Endodermal cell (in vitro differentiated cells): ENCODE data around the gene TFEB. TPM values are rescaled to one million over a fixed set of nuclear protein-coding genes. Genes with fewer than 3 reads are reported as not detected.

ENCODE experiments used
- DNase-seq: peaks from one replicate; pipeline ENCODE4 v3.0.0-alpha.2; 2017
- H3K27ac ChIP-seq: 2 replicates; pipeline ENCODE4 v1.5.1; 2013; ENCODE audit warnings: mild to moderate bottlenecking, low read depth, low read length, moderate library complexity
- H3K27me3 ChIP-seq: 2 replicates; pipeline ENCODE4 v1.6.1; 2013; ENCODE audit warnings: mild to moderate bottlenecking, low read length, moderate library complexity; ENCODE audit not compliant: insufficient read depth, control insufficient read depth, poor library complexity, severe bottlenecking
- H3K36me3 ChIP-seq: 2 replicates; pipeline ENCODE4 v1.7.0; 2013; ENCODE audit warnings: mild to moderate bottlenecking, low read length, moderate library complexity; ENCODE audit not compliant: control insufficient read depth, insufficient read depth
- H3K4me1 ChIP-seq: one replicate; pipeline ENCODE4 v1.7.0; 2013; ENCODE audit warnings: low read length; ENCODE audit not compliant: control insufficient read depth, insufficient read depth
- H3K4me3 ChIP-seq: 2 replicates; pipeline ENCODE4 v1.5.1; 2013; ENCODE audit warnings: mild to moderate bottlenecking, low read length, moderate library complexity
- H3K9ac ChIP-seq: 2 replicates; pipeline ENCODE4 v1.6.1; 2013; ENCODE audit warnings: mild to moderate bottlenecking, low read length, moderate library complexity; ENCODE audit not compliant: poor library complexity, severe bottlenecking; ENCODE audit errors: extremely low read depth
- H3K9me3 ChIP-seq: 2 replicates; pipeline ENCODE4 v1.6.1; 2013; ENCODE audit warnings: mild to moderate bottlenecking, low read length, moderate library complexity; ENCODE audit not compliant: control insufficient read depth
- H3K27ac Mint-ChIP-seq: 2 replicates; pipeline ENCODE4 v1.8.0; 2020; ENCODE audit warnings: mixed read lengths
- H3K27me3 Mint-ChIP-seq: 2 replicates; pipeline ENCODE4 v1.8.0; 2021; ENCODE audit warnings: mild to moderate bottlenecking, mixed read lengths; ENCODE audit not compliant: insufficient read depth
- H3K36me3 Mint-ChIP-seq: 2 replicates; pipeline ENCODE4 v1.8.0; 2020; ENCODE audit warnings: low read depth, mixed read lengths
- H3K4me1 Mint-ChIP-seq: 2 replicates; pipeline ENCODE4 v1.8.0; 2020; ENCODE audit warnings: mixed read lengths
- H3K4me3 Mint-ChIP-seq: 2 replicates; pipeline ENCODE4 v1.8.0; 2020; ENCODE audit warnings: mild to moderate bottlenecking, moderate library complexity, mixed read lengths
- H3K9me3 Mint-ChIP-seq: 2 replicates; pipeline ENCODE4 v1.8.0; 2020; ENCODE audit warnings: mild to moderate bottlenecking, mixed read lengths
- CTCF ChIP-seq: fragments of 200-600 bp; sonication (generic); conservative IDR thresholded peaks from 2 replicates; pipeline ENCODE4 v1.5.0; 2021; ENCODE audit warnings: antibody characterized with exemption, mild to moderate bottlenecking
- WGBS, 2 experiments: methylation state at CpG; one replicate each; pipeline versions ENCODE4 v1.1.5 to v1.1.7; 2013; ENCODE audit warnings: missing lambda C conversion rate in 2 of 2, mixed read lengths in 1 of 2; ENCODE audit not compliant: insufficient coverage in 1 of 2, insufficient read length in 1 of 2; 5-methylcytosine and 5-hydroxymethylcytosine counted together
- total RNA-seq, 2 donors: library from RNA; stranded (reverse); fragmentation: NEBNext Ultra II Directional in 1 of 2; extraction: Animal tissue kit (Norgen Biotek cat#: 25700) in 1 of 2; gene quantifications; 2 replicates in 1 of 2; 3 replicates in 1 of 2; pipeline ENCODE4 v1.2.1, GENCODE V29; 2021

TFEB gene
- total RNA-seq, 2 donors from 2014 or later = 0.24 TPM; not detected in 1

DNA sequence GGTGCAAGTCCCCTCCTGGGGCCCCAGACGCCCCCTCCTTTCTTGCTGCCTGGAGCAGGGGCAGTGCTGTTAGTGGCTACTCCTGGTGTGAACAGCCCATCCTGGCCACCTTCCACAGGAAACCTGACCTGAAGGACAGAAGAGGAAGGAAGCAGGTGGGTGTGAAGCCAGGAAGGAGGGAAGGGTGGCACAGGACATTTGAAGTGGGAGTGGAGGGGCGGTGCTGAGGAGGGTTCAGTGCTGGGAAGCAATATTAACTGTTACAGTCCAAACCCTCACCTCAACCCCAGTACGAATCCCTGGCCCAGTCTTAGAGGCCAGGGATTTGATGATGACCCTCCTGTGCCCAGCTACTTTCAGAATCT is 45.9 kb upstream of the TFEB start:
- Histone ChIP-seq H3K9me3 (no peaks in the 10 kb centered on the region), H3K27ac (no peak overlapping the region), H3K27me3 (peaks cover 50% of the 10 kb centered on the region), H3K36me3 (peaks cover 6% of the 10 kb centered on the region), H3K9ac (no peak overlapping the region), H3K4me3 (peak overlapping the region; percentile 79), H3K4me1 (no peaks in the 10 kb centered on the region)
- Mint-ChIP-seq H3K27ac (no peak overlapping the region), H3K27me3 (peaks cover 64% of the 10 kb centered on the region), H3K9me3 (no peaks in the 10 kb centered on the region), H3K4me1 (peaks cover 17% of the 10 kb centered on the region), H3K36me3 (peaks cover 4% of the 10 kb centered on the region), H3K4me3 (peak overlapping the region; percentile 77)
- no peak for TF ChIP-seq CTCF
- no peak for DNase-seq
- 67 to 73% methylated on average over 1 to 3 of the region's 3 CpGs for WGBS, 2 experiments

DNA sequence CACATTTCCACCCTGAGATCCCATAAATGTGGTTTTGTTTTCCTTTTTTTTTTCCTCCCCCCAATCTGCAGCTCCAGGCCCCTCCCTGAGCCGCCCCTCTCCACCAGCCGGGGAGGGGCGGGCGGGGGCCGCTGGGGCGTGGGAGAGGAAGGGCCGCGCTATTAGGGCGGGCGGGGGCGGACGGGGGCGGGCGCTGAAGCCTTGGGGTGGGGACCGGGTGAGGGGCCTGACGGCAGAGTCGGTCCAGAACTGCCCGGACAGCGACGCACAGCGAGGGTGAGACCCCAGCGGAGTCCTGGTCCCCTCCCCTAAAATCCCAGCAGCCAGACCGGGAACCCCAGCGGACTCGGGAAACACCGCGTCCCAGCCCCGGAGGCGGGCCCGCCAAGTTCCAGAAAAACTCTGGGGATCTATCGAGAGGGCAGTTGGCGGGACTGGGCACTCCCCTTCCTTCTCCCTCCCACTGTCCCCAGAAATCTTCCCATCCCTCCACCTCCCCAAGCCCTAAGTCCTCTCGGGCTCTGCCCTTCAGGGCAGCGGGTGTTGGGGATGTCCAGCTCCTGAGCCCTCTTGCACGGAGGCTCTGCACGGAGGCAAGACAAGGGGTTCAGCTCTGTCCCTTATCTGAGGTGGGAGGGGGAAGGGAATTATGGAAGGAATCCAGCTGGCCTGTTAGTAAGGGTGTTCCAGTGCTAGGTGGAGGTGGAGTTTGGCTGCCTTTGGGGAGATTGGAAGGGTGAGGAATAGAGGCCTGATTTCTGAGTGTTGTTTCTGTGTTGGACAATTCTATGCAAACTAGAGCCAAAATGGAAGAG is 45.4 kb upstream of the TFEB start, which contains the start of gene PRICKLE4:
PRICKLE4 (plus strand) TSS at position 232 of the 815 bp plus-strand sequence. CDS start 2,692 bp downstream, outside the sequence.
- Histone ChIP-seq H3K9me3 (no peaks in the 10 kb centered on the region), H3K4me1 (no peaks in the 10 kb centered on the region), H3K27ac (no peak within 1 kb of the TSS), H3K36me3 (peaks cover 7% of the 10 kb centered on the region), H3K9ac (peak within 1 kb of the TSS; percentile 15), H3K4me3 (peak within 1 kb of the TSS; percentile 86), H3K27me3 (peaks cover 49% of the 10 kb centered on the region)
- Mint-ChIP-seq H3K9me3 (no peaks in the 10 kb centered on the region), H3K4me1 (peaks cover 14% of the 10 kb centered on the region), H3K36me3 (peaks cover 5% of the 10 kb centered on the region), H3K4me3 (peak within 1 kb of the TSS; percentile 77), H3K27ac (peak within 1 kb of the TSS; percentile 72), H3K27me3 (peaks cover 58% of the 10 kb centered on the region)
- 1% methylated on average over 36 of the region's 36 CpGs; no CpG with 5 or more reads in 1 of the 2 experiments for WGBS, 2 experiments
- no peak for TF ChIP-seq CTCF
- peak; percentile 78 for DNase-seq

DNA sequence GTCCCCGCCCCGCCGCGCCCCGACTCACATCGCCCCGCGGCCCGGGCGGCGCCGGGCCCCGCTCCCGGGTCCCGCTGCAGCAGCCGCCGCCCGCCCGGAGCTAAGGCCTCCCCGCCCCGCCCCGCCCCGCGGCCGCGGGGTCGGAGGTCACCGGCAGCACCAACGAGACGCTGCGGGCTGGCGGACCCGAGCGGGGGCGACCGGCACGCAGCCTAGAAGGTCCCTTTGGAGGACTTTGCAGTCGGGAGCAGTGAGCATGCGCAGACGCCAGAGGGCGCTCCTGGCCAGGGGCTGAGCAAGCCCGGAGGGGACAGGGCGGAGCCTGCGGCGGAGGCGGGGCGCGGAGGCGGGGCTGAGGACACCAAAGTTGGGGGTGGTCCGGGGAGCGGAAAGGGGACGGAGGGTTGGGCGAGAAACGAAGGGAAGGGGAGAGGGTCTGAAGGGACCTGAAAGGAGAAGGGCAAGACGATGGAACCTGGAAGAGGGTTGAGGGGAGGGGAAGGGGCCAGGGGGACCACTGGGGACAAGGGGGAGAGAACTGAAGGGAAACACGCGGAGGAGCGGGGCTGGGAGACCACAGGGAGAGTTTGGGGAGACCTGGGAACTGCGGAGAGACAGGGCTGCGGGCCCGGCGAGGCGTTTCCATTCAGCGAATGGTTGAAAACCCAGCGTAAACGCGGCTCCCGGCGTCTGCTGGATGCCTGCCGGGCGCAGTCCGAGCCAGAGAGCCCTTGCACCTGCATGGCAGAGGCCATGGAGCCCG is 44.6 kb upstream of the TFEB start, which contains the start of gene FRS3:
FRS3 (minus strand) TSS at position 113 of the 763 bp plus-strand sequence. CDS start 2,913 bp downstream, outside the sequence.
- H3K4me3 ChIP-seq = peak within 1 kb of the TSS; percentile 94
- peak; percentile 93 for TF ChIP-seq CTCF
- Mint-ChIP-seq H3K4me3 (peak within 1 kb of the TSS; percentile 77), H3K36me3 (peaks cover 12% of the 10 kb centered on the region), H3K27me3 (peaks cover 50% of the 10 kb centered on the region), H3K4me1 (peaks cover 14% of the 10 kb centered on the region), H3K27ac (peak within 1 kb of the TSS; percentile 77), H3K9me3 (no peaks in the 10 kb centered on the region)
- peak; percentile 99 for DNase-seq
- peak within 1 kb of the TSS; percentile 38 for H3K9ac ChIP-seq
- peaks cover 14% of the 10 kb centered on the region for H3K36me3 ChIP-seq
- H3K27me3 ChIP-seq = peaks cover 41% of the 10 kb centered on the region
- WGBS, 2 experiments = 0% methylated on average over 22 to 73 of the region's 73 CpGs
- no peak within 1 kb of the TSS for H3K27ac ChIP-seq
- H3K9me3 ChIP-seq = no peaks in the 10 kb centered on the region
- no peaks in the 10 kb centered on the region for H3K4me1 ChIP-seq
